ENCODE data around the gene ELN. TPM values are rescaled to one million over a fixed set of nuclear protein-coding genes. Genes with fewer than 3 reads are reported as not detected.

Gene ELN
- total RNA-seq, 1 experiment from 2014 or later: 0.37 TPM

GRCh38 chr7:74015670-74016069 is 12.3 kb upstream of the ELN start:
- Histone ChIP-seq H4K91ac (ENCODE audit: insufficient read length, low read depth, low read length) (no peak overlapping the region), H4K8ac (replicated peaks; ENCODE audit: insufficient read length, low read depth, low read length) (no peak overlapping the region), H3K4ac (ENCODE audit: low read depth, low read length) (no peak overlapping the region), H3T11ph (ENCODE audit: low read length) (no peak overlapping the region), H3K79me1 (ENCODE audit: insufficient read depth, low read depth, low read length, poor library complexity, severe bottlenecking) (no peaks in the 10 kb centered on the region), H2BK12ac (ENCODE audit: insufficient read length, low read depth, low read length) (no peak overlapping the region), H3K14ac (ENCODE audit: insufficient read depth, low read length) (no peak overlapping the region), H3K18ac (ENCODE audit: insufficient read length, low read depth, low read length) (no peak overlapping the region), H3K56ac (ENCODE audit: insufficient read length, low read depth, low read length) (no peak overlapping the region), H4K5ac (ENCODE audit: insufficient read length, low read depth, low read length) (no peak overlapping the region), H2BK15ac (ENCODE audit: low read depth, low read length) (no peak overlapping the region), H3K27ac (ENCODE audit: insufficient read length, low read depth, low read length) (no peak overlapping the region), H3K23me2 (ENCODE audit: insufficient read length, low read depth, low read length, poor library complexity, severe bottlenecking) (no peaks in the 10 kb centered on the region), H2AK5ac (ENCODE audit: insufficient read length, low read length) (no peak overlapping the region), H3K23ac (ENCODE audit: insufficient read length, low read depth, low read length) (no peak overlapping the region), H3K4me2 (ENCODE audit: insufficient read depth, insufficient read length, low read length) (no peak overlapping the region), H2BK5ac (ENCODE audit: insufficient read length, low read length) (no peak overlapping the region), H3K27me3 (ENCODE audit: insufficient read depth, low read length) (no peaks in the 10 kb centered on the region), H2BK120ac (ENCODE audit: low read depth, low read length, poor library complexity, severe bottlenecking) (no peak overlapping the region), H2AFZ (ENCODE audit: low read length) (no peak overlapping the region), H3K79me2 (ENCODE audit: insufficient read depth, low read length) (no peaks in the 10 kb centered on the region), H4K20me1 (ENCODE audit: control insufficient read depth, insufficient read depth, insufficient read length) (no peaks in the 10 kb centered on the region), H2BK20ac (ENCODE audit: low read depth, low read length, poor library complexity, severe bottlenecking) (no peak overlapping the region), H3K9ac (ENCODE audit: extremely low read depth, insufficient read length, low read length) (no peak overlapping the region), H3K4me1 (ENCODE audit: insufficient read depth, low read length) (no peaks in the 10 kb centered on the region), H3K9me3 (ENCODE audit: control insufficient read depth, low read depth, low read length) (no peaks in the 10 kb centered on the region)
- H3K36me3 Mint-ChIP-seq (ENCODE audit: insufficient read depth in 1 of 3, low read depth in 3 of 3): no peaks in the 10 kb centered on the region; a peak in 1 of 7 replicates
- DNase-seq: no peak
- no peak overlapping the region for H3K4me3 Mint-ChIP-seq
- H3K9me3 Mint-ChIP-seq: no peaks in the 10 kb centered on the region; a peak in 1 of 5 replicates
- no CpG with 5 or more reads among the region's 4 CpGs for WGBS (ENCODE audit: extremely low coverage, insufficient read length, low lambda C conversion rate)
- H3K27me3 Mint-ChIP-seq (ENCODE audit: low read depth): peaks cover 2% of the 10 kb centered on the region
- H3K4me1 Mint-ChIP-seq: peaks cover 13 to 25% of the 10 kb centered on the region in 2 experiments
- TF ChIP-seq CTCF (conservative IDR thresholded peaks at IDR 0.05): no peak
- no peak overlapping the region for H3K27ac Mint-ChIP-seq
